NB4 (cell line): ENCODE measurements around the gene CELF4.

Source experiments
- CTCF ChIP-seq: IDR thresholded peaks from one replicate; pipeline ENCODE4 v1.5.1; 2012; ENCODE audit warnings: low read depth, low read length
- POLR2A ChIP-seq: IDR thresholded peaks from 2 replicates; pipeline ENCODE4 v1.6.1; 2011; ENCODE audit warnings: mild to moderate bottlenecking; ENCODE audit not compliant: insufficient read length; ENCODE audit errors: extremely low read depth

GRCh38 chr18:37272841-37273240 is 292.8 kb downstream of the CELF4 start:
- TF ChIP-seq POLR2A (no peak), CTCF (no peak)
